ENCODE results near the gene GTPBP6. TPM values are rescaled to one million over a fixed set of nuclear protein-coding genes. Genes with fewer than 3 reads are reported as not detected.

Gene GTPBP6
- 13.4 TPM for polyA plus RNA-seq (2012; ENCODE audit: missing spikeins)

GRCh38 chrX:318739-319578 lies at the start of gene GTPBP6:
GTPBP6 (minus strand) TSS chrX:318796; CDS start chrX:318787, 9 bp downstream.
- FAIRE-seq (no peak), DNase-seq (ENCODE audit: insufficient read length) (peak; percentile 91)

GRCh38 chrX:367866-368265 lies 49.3 kb upstream of the GTPBP6 start:
- TF ChIP-seq TAF1 (IDR thresholded peaks at IDR 0.05; ENCODE audit: borderline replicate concordance, low read depth, low read length) (no peak), POLR2AphosphoS5 (IDR thresholded peaks at IDR 0.05; ENCODE audit: low read depth, low read length) (no peak), POLR2A (IDR thresholded peaks at IDR 0.05; ENCODE audit: low read depth, low read length) (no peak)
- no peak for DNase-seq (ENCODE audit: insufficient read length)
- no peak for FAIRE-seq

More at GRCh38 chrX:318739-319578, at the start of gene GTPBP6:
- TF ChIP-seq POLR2AphosphoS5 (IDR thresholded peaks at IDR 0.05; ENCODE audit: low read depth, low read length) (peak; percentile 84), POLR2A (IDR thresholded peaks at IDR 0.05; ENCODE audit: low read depth, low read length) (peak; percentile 84), TAF1 (IDR thresholded peaks at IDR 0.05; ENCODE audit: borderline replicate concordance, low read depth, low read length) (peak; percentile 7; the same call in 1 of the 2 replicates)

GRCh38 chrX:367349-367748 lies 48.8 kb upstream of the GTPBP6 start:
- DNase-seq (ENCODE audit: insufficient read length) (no peak), FAIRE-seq (no peak)
- TF ChIP-seq TAF1 (IDR thresholded peaks at IDR 0.05; ENCODE audit: borderline replicate concordance, low read depth, low read length) (no peak), POLR2A (IDR thresholded peaks at IDR 0.05; ENCODE audit: low read depth, low read length) (no peak)

GRCh38 chrX:363621-364375 lies 45.2 kb upstream of the GTPBP6 start:
- no peak for TF ChIP-seq POLR2A (IDR thresholded peaks at IDR 0.05; ENCODE audit: low read depth, low read length)
- FAIRE-seq (no peak), DNase-seq (ENCODE audit: insufficient read length) (no peak)

- TF ChIP-seq TAF1 (IDR thresholded peaks at IDR 0.05; ENCODE audit: borderline replicate concordance, low read depth, low read length) = no peak
- TF ChIP-seq POLR2A (IDR thresholded peaks at IDR 0.05; ENCODE audit: low read depth, low read length) = no peak
- no peak for TF ChIP-seq POLR2AphosphoS5 (IDR thresholded peaks at IDR 0.05; ENCODE audit: low read depth, low read length)
- peak; percentile 17 for FAIRE-seq
- DNase-seq (ENCODE audit: insufficient read length) = no peak
Measured at GRCh38 chrX:362937-363620, 44.5 kb upstream of the GTPBP6 start.

- DNase-seq (ENCODE audit: insufficient read length) (no peak), FAIRE-seq (no peak)
- TF ChIP-seq POLR2AphosphoS5 (IDR thresholded peaks at IDR 0.05; ENCODE audit: low read depth, low read length) = no peak
- no peak for TF ChIP-seq POLR2A (IDR thresholded peaks at IDR 0.05; ENCODE audit: low read depth, low read length)
- TF ChIP-seq TAF1 (IDR thresholded peaks at IDR 0.05; ENCODE audit: borderline replicate concordance, low read depth, low read length) = no peak
Measured at GRCh38 chrX:362351-362750, 43.8 kb upstream of the GTPBP6 start.

- DNase-seq (ENCODE audit: insufficient read length) (no peak), FAIRE-seq (no peak)
- TF ChIP-seq POLR2AphosphoS5 (IDR thresholded peaks at IDR 0.05; ENCODE audit: low read depth, low read length) = no peak
- no peak for TF ChIP-seq TAF1 (IDR thresholded peaks at IDR 0.05; ENCODE audit: borderline replicate concordance, low read depth, low read length)
- TF ChIP-seq POLR2A (IDR thresholded peaks at IDR 0.05; ENCODE audit: low read depth, low read length) = no peak
Measured at GRCh38 chrX:361231-362145, 42.9 kb upstream of the GTPBP6 start.

GRCh38 chrX:360496-361150 lies 42.0 kb upstream of the GTPBP6 start:
- FAIRE-seq = no peak

GRCh38 chrX:358651-359143 lies 40.1 kb upstream of the GTPBP6 start:
- TF ChIP-seq POLR2A (IDR thresholded peaks at IDR 0.05; ENCODE audit: low read depth, low read length) = no peak
- no peak for DNase-seq (ENCODE audit: insufficient read length)
- FAIRE-seq = no peak

More at GRCh38 chrX:360496-361150, 42.0 kb upstream of the GTPBP6 start:
- TF ChIP-seq POLR2AphosphoS5 (IDR thresholded peaks at IDR 0.05; ENCODE audit: low read depth, low read length) (no peak), POLR2A (IDR thresholded peaks at IDR 0.05; ENCODE audit: low read depth, low read length) (no peak), TAF1 (IDR thresholded peaks at IDR 0.05; ENCODE audit: borderline replicate concordance, low read depth, low read length) (no peak)
- DNase-seq (ENCODE audit: insufficient read length) = no peak
